ENCODE measurements around the gene BRCA1. TPM values are rescaled to one million over a fixed set of nuclear protein-coding genes. Genes with fewer than 3 reads are reported as not detected.
"Not testable (repeated sequence)": the region's sequence is repeated elsewhere in the genome, so short reads cannot be mapped to it uniquely, and the experiment has no call there.

Gene BRCA1
- total RNA-seq, 4 donors from 2014 or later = 2.4 to 8.8 (median 3.0) TPM

- TF ChIP-seq CTCF (IDR thresholded peaks at IDR 0.05) = no peak
- ATAC-seq (ENCODE audit: low FRiP score) (no peak), DNase-seq (ENCODE audit: low spot score) (no peak)
Measured at GRCh38 chr17:43013296-43013695, 111.9 kb downstream of the BRCA1 start.

- no peak for TF ChIP-seq CTCF (IDR thresholded peaks at IDR 0.05)
- DNase-seq (ENCODE audit: low spot score) (no peak), ATAC-seq (ENCODE audit: low FRiP score) (no peak)
Measured at GRCh38 chr17:43011728-43012472, 113.3 kb downstream of the BRCA1 start.

GRCh38 chr17:43010667-43011308, 114.4 kb downstream of the BRCA1 start:
- ATAC-seq (ENCODE audit: low FRiP score) (no peak), DNase-seq (ENCODE audit: low spot score) (no peak)
- TF ChIP-seq CTCF (IDR thresholded peaks at IDR 0.05) = no peak

- ATAC-seq (ENCODE audit: low FRiP score) (peak; percentile 89), DNase-seq (ENCODE audit: low spot score) (peak; percentile 50)
- no peak for TF ChIP-seq CTCF (IDR thresholded peaks at IDR 0.05)
Measured at GRCh38 chr17:43006639-43007551, 118.3 kb downstream of the BRCA1 start, which contains the start of gene IFI35. TSS of gene IFI35 (plus strand) at chr17:43006784. CDS start at chr17:43006948, 164 bp downstream.

- no peak for DNase-seq (ENCODE audit: low spot score)
- no peak for ATAC-seq (ENCODE audit: low FRiP score)
- no peak for TF ChIP-seq CTCF (IDR thresholded peaks at IDR 0.05)
Measured at GRCh38 chr17:43003542-43004172, 121.5 kb downstream of the BRCA1 start.

- ATAC-seq (ENCODE audit: low FRiP score); DNase-seq (ENCODE audit: low spot score): not testable (repeated sequence)
Measured at GRCh38 chr17:43000894-43001293, 124.3 kb downstream of the BRCA1 start.

All from omental fat pad (tissue), 4 donors.